Measurements from ENCODE around the gene PPP2R1A.

The PPP2R1A gene

GRCh38 chr19:52189735-52190486 lies at the start of gene PPP2R1A:
Gene PPP2R1A, plus strand, starts transcription at chr19:52190052. Its CDS starts 45 bp downstream, at chr19:52190097.
- DNase-seq (ENCODE audit: low spot score), result peak; percentile 100

GRCh38 chr19:52141203-52141602 lies 48.6 kb upstream of the PPP2R1A start:
- DNase-seq (ENCODE audit: low spot score), result no peak

- DNase-seq (ENCODE audit: low spot score), result no peak
These were observed 47.8 kb upstream of the PPP2R1A start for GRCh38 chr19:52142001-52142595.

GRCh38 chr19:52148256-52148655 lies 41.6 kb upstream of the PPP2R1A start:
- no peak for DNase-seq (ENCODE audit: low spot score)

- no peak for DNase-seq (ENCODE audit: low spot score)
These were observed 34.1 kb upstream of the PPP2R1A start for GRCh38 chr19:52155596-52156359.

GRCh38 chr19:52170304-52170703 lies 19.5 kb upstream of the PPP2R1A start:
- no peak for DNase-seq (ENCODE audit: low spot score)

GRCh38 chr19:52170863-52171320 lies 19.0 kb upstream of the PPP2R1A start:
- DNase-seq (ENCODE audit: low spot score), result no peak

GRCh38 chr19:52171321-52172169 lies 18.3 kb upstream of the PPP2R1A start, which contains the start of gene ZNF836:
Gene ZNF836, minus strand, starts transcription at chr19:52171621. Its CDS starts 3,549 bp downstream, at chr19:52168072.
- DNase-seq (ENCODE audit: low spot score), result peak; percentile 62

- no peak for DNase-seq (ENCODE audit: low spot score)
These were observed 17.5 kb upstream of the PPP2R1A start for GRCh38 chr19:52172347-52172746.

GRCh38 chr19:52176574-52176973 lies 13.3 kb upstream of the PPP2R1A start:
- DNase-seq (ENCODE audit: low spot score), result no peak

GRCh38 chr19:52187407-52187806 lies 2.4 kb upstream of the PPP2R1A start:
- no peak for DNase-seq (ENCODE audit: low spot score)

- no peak for DNase-seq (ENCODE audit: low spot score)
These were observed 774 bp upstream of the PPP2R1A start for GRCh38 chr19:52188822-52189734.

GRCh38 chr19:52190487-52191293 lies 838 bp downstream of the PPP2R1A start:
- DNase-seq (ENCODE audit: low spot score), result no peak

GRCh38 chr19:52191389-52191788 lies 1.5 kb downstream of the PPP2R1A start:
- DNase-seq (ENCODE audit: low spot score), result no peak

- no peak for DNase-seq (ENCODE audit: low spot score)
These were observed 2.1 kb downstream of the PPP2R1A start for GRCh38 chr19:52191951-52192350.

GRCh38 chr19:52196256-52196967 lies 6.6 kb downstream of the PPP2R1A start:
- DNase-seq (ENCODE audit: low spot score), result no peak

GRCh38 chr19:52197964-52198363 lies 8.1 kb downstream of the PPP2R1A start:
- DNase-seq (ENCODE audit: low spot score), result no peak

GRCh38 chr19:52198678-52199077 lies 8.8 kb downstream of the PPP2R1A start:
- no peak for DNase-seq (ENCODE audit: low spot score)

- no peak for DNase-seq (ENCODE audit: low spot score)
These were observed 10.2 kb downstream of the PPP2R1A start for GRCh38 chr19:52200044-52200443.
